Kidney glomerular epithelial cell (primary cell): ENCODE measurements around the gene TBC1D12.
"Not testable (repeated sequence)": the region's sequence is repeated elsewhere in the genome, so short reads cannot be mapped to it uniquely, and the experiment has no call there.

Experiments used
- DNase-seq: peaks from one replicate; lab custom pipeline; 2025; lab: John Stamatoyannopoulos, UW

Gene TBC1D12

GRCh38 chr10:94456942-94457341, 54.6 kb downstream of the TBC1D12 start:
- DNase-seq, result no peak

GRCh38 chr10:94459385-94459784, 57.0 kb downstream of the TBC1D12 start:
- DNase-seq, result no peak

GRCh38 chr10:94461503-94461902, 59.2 kb downstream of the TBC1D12 start:
- DNase-seq, result no peak

- DNase-seq, result no peak
Measured at GRCh38 chr10:94462130-94462529, 59.8 kb downstream of the TBC1D12 start.

GRCh38 chr10:94465684-94466083, 63.3 kb downstream of the TBC1D12 start:
- no peak for DNase-seq

DNA sequence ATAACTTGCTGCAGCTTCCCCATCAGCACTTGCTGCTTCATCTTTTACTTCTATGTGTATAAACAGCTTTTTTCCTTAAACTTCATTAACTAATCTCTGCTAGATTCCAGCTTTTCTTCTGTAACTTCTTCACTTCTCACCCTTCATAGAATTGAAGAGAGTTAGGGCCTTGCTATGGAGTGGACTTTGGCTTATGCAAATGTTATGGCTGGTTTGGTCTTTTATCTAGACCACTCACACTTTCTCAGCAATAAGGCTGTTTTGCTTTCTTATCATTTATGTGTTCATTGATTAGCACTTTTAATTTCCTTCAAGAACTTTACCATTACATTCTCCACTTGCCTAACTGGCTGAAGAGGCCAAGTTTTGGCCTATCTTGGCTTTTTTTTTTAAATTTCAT, 79.1 kb downstream of the TBC1D12 start:
- no peak for DNase-seq

DNA sequence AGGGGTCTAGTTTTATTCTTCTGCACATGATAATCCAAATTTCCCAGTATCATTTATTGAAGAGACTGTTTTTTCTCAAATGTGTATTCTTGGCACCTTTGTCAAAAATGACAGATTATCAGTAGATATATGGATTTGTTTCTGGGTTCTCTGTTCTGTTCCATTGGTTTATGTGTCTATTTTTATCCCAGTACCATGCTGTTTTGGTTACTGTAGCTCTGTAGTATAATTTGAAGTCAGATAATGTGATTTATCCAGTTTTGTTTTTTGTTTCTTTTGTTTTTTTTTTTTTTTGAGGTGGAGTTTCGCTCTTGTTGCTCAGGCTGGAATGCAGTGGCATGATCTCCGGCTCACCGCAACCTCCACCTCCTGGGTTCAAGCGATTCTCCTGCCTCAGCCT, 81.6 kb downstream of the TBC1D12 start:
- DNase-seq, result no peak

- no peak for DNase-seq
Measured at GRCh38 chr10:94485094-94485493, 82.8 kb downstream of the TBC1D12 start.

- no peak for DNase-seq
Measured at GRCh38 chr10:94487575-94487974, 85.2 kb downstream of the TBC1D12 start.

DNA sequence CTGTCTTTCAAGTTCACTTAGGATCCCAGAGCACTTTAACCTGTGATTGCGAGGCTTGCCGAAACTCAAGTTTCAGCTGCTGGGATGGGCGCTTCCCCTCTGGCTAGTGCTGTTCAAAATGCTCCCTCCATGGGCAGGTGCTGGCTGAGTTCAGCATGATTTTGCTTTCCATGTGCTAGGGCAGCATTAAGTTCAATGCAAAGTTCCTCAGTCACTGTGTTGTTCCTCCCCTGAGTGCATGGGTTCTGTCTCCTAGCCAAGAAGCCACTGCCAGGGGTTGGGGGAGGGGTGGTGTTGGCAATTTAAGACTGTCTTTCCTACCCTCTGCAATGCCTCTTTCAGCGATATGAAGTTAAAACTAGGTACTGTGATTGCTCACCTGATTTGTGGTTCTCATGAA, 86.8 kb downstream of the TBC1D12 start:
- DNase-seq, result no peak

GRCh38 chr10:94489976-94490788, 87.8 kb downstream of the TBC1D12 start:
- no peak for DNase-seq

GRCh38 chr10:94490789-94491039, 88.4 kb downstream of the TBC1D12 start:
- no peak for DNase-seq

DNA sequence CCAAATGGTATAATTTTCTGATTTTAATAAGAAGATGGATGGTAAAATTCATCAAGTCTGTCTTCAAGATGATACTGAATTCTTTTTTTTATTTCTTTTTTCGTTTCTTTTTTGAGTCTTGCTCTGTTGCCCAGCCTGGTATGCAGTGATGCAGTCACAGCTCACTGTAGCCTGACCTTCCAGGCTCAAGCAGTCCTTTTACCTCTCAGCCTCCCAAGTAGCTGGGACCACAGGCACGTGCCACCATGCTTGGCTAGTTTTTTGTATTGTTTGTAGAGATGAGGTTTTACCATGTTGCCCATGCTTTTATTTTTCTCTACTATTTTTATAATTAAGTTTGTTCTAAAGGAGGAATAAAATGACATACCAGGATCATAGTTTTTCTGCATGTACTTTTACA, 91.1 kb downstream of the TBC1D12 start:
- no peak for DNase-seq

DNA sequence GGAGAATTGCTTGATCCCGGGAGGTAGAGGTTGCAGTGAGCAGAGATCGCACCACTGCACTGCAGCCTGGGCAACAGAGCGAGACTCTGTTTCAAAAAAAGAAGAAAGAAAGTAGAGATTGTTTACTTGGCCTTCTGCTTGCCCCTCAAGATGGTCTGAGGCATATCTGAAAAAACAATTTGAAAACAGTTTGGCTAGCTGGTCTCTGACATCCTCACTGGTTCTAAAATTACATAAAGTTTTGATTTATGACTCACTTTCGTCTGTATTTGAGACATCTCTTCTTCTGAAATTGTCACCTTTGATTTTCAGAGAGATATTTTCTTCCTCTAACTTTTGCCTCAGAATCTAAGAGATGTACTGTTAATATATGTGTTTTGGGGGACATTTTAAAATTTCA, 93.7 kb downstream of the TBC1D12 start:
- peak; percentile 10 for DNase-seq

- no peak for DNase-seq
Measured at GRCh38 chr10:94496646-94497045, 94.3 kb downstream of the TBC1D12 start.

GRCh38 chr10:94500063-94500462, 97.7 kb downstream of the TBC1D12 start:
- DNase-seq, result peak; percentile 22

DNA sequence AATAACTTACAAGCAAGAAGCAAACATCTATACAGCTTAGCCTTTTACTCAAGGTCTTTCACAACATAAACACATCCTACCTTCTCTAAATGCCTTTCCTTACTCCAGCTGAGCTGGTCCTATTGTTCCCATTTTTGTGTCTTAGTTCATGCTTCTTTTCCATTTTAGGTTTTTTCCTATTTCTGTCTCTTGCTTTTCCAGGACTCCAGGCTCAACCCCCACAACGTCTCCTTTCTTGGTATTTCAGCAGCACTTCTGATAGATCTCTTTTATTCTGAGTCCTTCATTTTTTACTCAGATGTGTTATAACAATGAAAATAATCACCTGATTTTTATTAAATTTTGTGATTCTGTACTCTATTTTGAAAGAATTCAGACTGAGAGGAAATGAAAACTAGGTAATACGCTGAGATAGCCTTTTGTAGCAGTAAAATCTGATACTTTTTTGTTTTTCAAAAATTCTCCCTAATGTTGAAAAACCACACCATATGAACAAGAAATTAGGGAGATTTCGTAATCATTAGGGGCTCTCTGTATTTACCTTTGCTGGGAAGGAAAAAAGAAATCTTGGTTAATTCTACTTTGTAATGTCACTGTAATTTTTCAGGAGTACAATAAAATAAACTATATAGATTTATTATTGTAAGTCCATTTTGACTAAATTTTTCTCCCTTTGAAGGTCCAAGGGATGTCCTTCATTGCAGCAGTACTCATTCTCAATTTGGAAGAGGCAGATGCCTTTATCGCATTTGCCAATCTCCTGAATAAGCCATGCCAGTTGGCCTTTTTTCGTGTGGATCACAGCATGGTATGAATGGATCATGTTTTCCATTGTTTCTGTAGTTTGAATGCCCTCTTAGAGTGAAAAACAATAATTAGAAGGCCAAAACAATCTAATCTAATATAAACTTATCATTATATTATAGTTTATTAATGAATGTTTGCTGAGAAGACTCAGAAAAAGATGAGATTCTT, 119.2 kb downstream of the TBC1D12 start:
- DNase-seq, result no peak

DNA sequence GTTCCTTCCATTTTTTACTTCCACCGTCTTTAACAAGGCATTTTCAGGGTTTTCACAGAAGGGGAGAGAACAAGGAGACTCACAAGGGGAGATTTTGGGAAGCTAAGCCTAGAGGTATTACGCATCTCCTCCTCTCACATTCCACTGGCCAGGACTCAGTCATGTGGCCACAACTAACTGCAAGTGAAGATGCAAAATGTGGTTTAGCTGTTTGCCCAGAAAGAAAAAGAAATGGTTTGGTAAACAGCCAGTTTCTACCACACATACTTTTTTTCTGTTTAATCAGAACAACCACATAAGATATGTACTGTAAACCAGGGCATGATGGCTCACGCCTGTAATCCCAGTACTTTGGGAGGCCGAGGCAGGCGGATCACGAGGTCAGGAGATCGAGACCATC, 121.8 kb downstream of the TBC1D12 start:
- no peak for DNase-seq

GRCh38 chr10:94524711-94525110, 122.4 kb downstream of the TBC1D12 start:
- no peak for DNase-seq

GRCh38 chr10:94531550-94531949, 129.2 kb downstream of the TBC1D12 start:
- DNase-seq, result not testable (repeated sequence)

GRCh38 chr10:94533027-94533426, 130.7 kb downstream of the TBC1D12 start:
- DNase-seq, result no peak

- not testable (repeated sequence) for DNase-seq
Measured at GRCh38 chr10:94542282-94542681, 139.9 kb downstream of the TBC1D12 start.

GRCh38 chr10:94545391-94546048, 143.2 kb downstream of the TBC1D12 start, which contains the start of gene HELLS:
Gene HELLS, plus strand, starts transcription at chr10:94545788. Its CDS starts 134 bp downstream, at chr10:94545922.
- DNase-seq, result peak; percentile 90
